Measurements from ENCODE around the gene ST6GAL1.

ST6GAL1 gene

DNA sequence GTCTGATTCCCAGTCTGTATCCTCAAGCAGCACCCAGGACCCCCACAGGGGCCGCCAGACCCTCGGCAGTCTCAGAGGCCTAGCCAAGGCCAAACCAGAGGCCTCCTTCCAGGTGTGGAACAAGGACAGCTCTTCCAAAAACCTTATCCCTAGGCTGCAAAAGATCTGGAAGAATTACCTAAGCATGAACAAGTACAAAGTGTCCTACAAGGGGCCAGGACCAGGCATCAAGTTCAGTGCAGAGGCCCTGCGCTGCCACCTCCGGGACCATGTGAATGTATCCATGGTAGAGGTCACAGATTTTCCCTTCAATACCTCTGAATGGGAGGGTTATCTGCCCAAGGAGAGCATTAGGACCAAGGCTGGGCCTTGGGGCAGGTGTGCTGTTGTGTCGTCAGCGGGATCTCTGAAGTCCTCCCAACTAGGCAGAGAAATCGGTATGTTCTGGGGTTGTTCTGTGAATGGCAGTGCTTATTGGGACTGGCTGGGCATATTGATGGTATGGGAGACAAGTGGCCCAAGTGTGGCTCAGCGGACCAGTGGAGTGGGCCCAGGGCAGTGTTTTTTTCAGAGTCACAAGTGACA lies 112.6 kb downstream of the ST6GAL1 start:
- TF ChIP-seq, protein P1, sequence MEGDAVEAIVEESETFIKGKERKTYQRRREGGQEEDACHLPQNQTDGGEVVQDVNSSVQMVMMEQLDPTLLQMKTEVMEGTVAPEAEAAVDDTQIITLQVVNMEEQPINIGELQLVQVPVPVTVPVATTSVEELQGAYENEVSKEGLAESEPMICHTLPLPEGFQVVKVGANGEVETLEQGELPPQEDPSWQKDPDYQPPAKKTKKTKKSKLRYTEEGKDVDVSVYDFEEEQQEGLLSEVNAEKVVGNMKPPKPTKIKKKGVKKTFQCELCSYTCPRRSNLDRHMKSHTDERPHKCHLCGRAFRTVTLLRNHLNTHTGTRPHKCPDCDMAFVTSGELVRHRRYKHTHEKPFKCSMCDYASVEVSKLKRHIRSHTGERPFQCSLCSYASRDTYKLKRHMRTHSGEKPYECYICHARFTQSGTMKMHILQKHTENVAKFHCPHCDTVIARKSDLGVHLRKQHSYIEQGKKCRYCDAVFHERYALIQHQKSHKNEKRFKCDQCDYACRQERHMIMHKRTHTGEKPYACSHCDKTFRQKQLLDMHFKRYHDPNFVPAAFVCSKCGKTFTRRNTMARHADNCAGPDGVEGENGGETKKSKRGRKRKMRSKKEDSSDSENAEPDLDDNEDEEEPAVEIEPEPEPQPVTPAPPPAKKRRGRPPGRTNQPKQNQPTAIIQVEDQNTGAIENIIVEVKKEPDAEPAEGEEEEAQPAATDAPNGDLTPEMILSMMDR (IDR thresholded peaks at IDR 0.05), result no peak
- no peak overlapping the region for H3K4me3 ChIP-seq
- DNase-seq (ENCODE audit: low spot score), result no peak
- H3K27ac ChIP-seq, result peak overlapping the region in 1 of 2 donors; percentile 20

DNA sequence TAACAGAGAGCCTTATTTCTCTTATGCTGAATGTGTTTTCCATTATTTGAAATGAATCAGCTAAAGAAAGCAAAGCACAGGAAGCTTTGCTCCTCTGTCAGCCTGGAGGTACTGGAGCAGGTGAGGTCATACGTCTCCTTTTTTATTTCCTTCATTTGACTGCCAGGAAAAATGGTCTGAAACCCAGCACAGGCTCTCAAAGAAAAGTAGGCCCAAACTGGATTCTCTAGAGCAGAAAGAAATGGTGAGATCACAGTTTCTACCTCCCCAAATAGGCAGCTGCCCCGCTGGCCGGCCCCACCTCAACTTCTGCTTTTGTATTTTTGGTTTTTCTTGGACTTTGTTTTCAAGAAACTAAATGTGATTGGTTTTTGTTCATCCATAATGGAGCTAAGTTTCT lies 113.9 kb downstream of the ST6GAL1 start:
- Histone ChIP-seq H3K4me3 (no peak overlapping the region), H3K27ac (no peak overlapping the region)
- DNase-seq (ENCODE audit: low spot score), result no peak
- TF ChIP-seq, protein P1 (IDR thresholded peaks at IDR 0.05), result no peak

GRCh38 chr3:187044867-187045552 lies 114.7 kb downstream of the ST6GAL1 start:
- TF ChIP-seq, protein P1 (IDR thresholded peaks at IDR 0.05), result no peak
- no peak for DNase-seq (ENCODE audit: low spot score)
- H3K4me3 ChIP-seq, result no peak overlapping the region
- H3K27ac ChIP-seq, result no peak overlapping the region

- no peak for DNase-seq (ENCODE audit: low spot score)
- TF ChIP-seq, protein P1 (IDR thresholded peaks at IDR 0.05), result no peak
- no peak overlapping the region for H3K27ac ChIP-seq
- H3K4me3 ChIP-seq, result no peak overlapping the region
Observed at GRCh38 chr3:187046033-187046432, 115.7 kb downstream of the ST6GAL1 start.

DNA sequence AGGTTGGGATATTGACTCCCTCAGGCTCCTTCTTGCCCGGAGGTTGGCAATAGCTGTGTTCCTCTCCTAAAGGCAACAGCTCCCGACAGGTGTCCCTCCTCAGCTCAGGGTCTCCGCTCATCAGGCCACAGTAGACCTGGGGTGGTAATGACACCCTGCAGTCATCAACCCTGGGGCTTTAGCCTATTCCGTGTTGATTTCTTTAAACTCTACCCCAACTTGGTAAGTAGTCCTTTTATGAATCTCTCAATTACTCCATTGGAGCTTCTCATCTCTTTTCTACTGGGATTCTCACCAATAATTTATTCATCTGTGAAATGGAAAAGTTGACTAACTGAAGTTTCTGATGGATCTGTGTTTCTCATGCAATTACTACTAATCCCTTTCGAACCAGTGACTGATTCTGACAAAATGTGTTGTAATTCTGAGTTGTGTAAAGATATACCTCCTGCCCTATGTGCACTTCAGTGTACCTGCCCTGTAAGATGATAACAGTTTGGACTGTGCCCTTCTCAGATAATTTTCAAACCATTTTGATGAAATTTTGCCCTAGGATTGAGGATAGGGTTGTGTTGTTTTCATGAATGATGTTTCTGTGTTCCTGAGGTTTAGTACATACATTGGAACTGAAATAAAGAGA lies 119.3 kb downstream of the ST6GAL1 start:
- Histone ChIP-seq H3K27ac (no peak overlapping the region), H3K4me3 (no peak overlapping the region)
- no peak for DNase-seq (ENCODE audit: low spot score)
- TF ChIP-seq, protein P1 (IDR thresholded peaks at IDR 0.05), result no peak

DNA sequence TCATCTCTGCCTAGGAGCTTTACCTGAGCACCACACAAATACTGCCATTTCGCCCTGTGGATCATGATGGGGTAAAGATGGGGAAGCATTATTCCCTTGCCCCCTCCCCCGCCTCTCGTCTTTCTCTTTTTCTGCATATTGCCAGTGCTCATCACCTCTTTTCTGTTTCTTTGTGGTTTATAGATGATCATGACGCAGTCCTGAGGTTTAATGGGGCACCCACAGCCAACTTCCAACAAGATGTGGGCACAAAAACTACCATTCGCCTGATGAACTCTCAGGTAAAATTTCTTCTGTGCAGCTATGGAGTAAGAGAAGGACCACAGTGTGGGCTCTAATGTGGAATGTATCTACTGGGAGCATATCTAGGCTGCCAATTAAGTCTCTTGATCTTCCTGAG lies 120.7 kb downstream of the ST6GAL1 start:
- DNase-seq (ENCODE audit: low spot score), result no peak
- Histone ChIP-seq H3K4me3 (no peak overlapping the region), H3K27ac (no peak overlapping the region)
- TF ChIP-seq, protein P1 (IDR thresholded peaks at IDR 0.05), result no peak
